ENCODE data around the gene PDPK1.
"Not testable (repeated sequence)": the region's sequence is repeated elsewhere in the genome, so short reads cannot be mapped to it uniquely, and the experiment has no call there.

DNA sequence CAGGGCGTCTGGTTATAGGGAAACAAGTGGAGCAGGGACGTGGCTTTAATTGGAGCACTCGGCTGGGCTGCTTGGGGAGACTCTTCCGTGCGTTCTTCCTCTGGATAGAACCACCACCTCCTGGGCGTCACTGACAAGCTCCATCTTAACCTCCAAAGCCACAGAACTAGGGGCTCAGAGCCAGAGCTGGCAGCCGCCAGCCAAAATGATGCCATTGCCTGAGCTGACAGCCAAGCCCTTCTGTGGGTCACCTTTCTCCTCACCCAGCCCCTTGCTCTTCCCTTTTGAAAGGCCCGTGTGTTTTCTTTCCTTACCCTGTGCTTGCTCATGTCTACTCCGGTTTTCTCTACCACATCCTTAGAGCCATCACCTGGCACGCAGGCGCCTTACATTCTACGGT lies 62.0 kb downstream of the PDPK1 start:
- TF ChIP-seq, protein P1, sequence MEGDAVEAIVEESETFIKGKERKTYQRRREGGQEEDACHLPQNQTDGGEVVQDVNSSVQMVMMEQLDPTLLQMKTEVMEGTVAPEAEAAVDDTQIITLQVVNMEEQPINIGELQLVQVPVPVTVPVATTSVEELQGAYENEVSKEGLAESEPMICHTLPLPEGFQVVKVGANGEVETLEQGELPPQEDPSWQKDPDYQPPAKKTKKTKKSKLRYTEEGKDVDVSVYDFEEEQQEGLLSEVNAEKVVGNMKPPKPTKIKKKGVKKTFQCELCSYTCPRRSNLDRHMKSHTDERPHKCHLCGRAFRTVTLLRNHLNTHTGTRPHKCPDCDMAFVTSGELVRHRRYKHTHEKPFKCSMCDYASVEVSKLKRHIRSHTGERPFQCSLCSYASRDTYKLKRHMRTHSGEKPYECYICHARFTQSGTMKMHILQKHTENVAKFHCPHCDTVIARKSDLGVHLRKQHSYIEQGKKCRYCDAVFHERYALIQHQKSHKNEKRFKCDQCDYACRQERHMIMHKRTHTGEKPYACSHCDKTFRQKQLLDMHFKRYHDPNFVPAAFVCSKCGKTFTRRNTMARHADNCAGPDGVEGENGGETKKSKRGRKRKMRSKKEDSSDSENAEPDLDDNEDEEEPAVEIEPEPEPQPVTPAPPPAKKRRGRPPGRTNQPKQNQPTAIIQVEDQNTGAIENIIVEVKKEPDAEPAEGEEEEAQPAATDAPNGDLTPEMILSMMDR (IDR thresholded peaks at IDR 0.05; ENCODE audit: low read depth, low read length), result not testable (repeated sequence)
- not testable (repeated sequence) for TF ChIP-seq EZH2phosphoT487 (IDR thresholded peaks at IDR 0.05; ENCODE audit: low read depth)

All from OCI-LY3 (cell line).